ENCODE data around the gene GDPGP1.

Gene GDPGP1

DNA sequence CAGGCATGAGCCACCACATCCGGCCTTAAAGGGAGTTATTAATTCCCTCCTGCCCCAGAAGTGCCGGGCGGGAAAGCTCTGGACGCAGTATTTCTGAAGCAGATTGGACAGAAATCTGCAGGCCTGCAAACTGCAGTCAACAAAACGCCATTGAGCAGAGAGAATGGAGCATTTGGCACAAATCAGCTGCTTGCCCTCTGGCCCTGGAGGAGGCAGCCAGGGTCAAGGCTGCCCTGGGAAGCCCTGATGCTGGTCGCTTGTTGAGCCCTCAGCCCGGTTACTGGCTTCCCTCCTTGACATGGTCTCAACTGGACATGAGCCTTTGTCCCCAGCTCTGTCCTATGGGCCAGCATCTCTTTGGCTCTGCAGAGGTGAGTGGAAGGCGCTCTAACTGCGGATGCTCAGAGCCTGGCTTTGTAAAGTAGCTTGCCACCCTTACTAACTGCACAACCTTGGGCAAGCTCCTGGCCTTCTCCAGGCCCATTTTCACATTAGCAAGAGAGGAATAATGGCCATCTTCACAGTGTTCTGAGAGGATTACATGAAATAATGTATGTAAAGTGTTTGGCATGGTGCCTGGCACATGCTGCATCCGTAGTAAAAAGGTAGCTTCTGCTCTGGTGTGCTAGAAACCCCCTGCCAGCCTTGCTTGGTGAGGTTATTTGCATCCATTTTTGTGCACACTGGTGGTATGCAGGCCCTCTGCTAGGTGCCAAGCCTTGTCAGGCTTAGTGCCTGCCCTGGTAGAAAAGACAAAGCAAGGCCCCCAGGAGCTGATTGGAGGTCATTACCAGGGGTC is 28.8 kb upstream of the GDPGP1 start:
- no peak for DNase-seq

DNA sequence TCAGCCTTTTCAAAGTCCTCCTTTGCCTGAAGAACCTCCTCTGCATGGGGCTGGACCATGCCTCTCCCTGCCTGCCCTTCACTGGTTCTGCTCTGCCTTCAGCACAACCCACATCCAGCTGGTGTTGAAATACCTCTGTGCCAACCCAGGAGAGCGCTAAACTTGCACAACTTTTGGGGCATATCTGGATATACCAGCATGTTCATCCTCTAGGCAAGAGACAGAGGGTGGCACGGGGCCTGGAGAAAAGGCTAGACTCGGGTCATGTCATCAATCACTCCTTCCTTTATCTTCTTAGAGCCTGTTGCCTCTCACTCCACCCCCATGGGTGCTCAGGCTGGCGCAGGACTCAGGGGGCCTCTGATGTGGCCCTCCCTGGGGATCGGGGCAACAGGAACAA is 28.1 kb upstream of the GDPGP1 start:
- DNase-seq = no peak

DNA sequence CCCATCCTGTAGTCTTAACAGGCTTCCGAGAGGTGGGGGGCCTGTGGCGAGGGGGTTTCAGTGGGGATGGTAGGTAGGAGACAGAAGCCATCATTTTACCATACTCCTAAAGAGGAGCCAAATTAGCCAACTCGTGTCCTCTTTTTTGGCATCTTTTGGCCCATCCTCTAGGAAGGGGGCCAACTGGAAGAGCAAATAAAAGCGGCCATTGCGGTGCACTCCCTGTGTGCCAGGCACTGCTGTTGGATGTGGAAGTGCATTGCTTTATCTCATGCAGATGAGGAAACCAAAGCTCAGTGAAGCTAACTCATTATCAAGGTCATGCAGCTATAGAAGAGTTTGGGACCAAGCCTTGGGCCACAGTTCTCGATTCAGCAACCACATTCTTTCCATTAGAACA is 26.8 kb upstream of the GDPGP1 start:
- no peak for DNase-seq

DNA sequence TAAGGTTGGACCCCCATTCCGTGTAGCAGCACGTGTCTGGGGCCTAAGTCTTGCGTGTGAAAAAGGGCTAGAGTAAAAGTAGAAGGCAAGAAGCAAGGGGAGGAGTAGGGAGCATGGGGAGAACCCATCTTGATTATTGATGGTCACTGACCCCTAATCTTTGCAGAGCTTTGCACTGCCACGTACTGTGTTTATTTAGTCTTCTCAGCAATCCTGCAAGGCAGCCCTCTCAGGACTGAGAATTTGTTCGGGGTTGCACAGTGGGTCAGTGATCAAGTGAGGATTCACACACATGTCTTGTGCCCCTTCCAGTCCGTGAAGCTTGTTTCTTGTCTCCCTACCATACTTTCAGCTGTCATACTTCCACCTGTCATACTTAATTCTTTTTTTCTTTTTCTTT is 25.7 kb upstream of the GDPGP1 start:
- no peak for DNase-seq

GRCh38 chr15:90209591-90209990 is 24.4 kb upstream of the GDPGP1 start:
- DNase-seq = no peak

GRCh38 chr15:90210593-90210992 is 23.4 kb upstream of the GDPGP1 start:
- DNase-seq = no peak

GRCh38 chr15:90211009-90211408 is 23.0 kb upstream of the GDPGP1 start:
- DNase-seq = no peak

DNA sequence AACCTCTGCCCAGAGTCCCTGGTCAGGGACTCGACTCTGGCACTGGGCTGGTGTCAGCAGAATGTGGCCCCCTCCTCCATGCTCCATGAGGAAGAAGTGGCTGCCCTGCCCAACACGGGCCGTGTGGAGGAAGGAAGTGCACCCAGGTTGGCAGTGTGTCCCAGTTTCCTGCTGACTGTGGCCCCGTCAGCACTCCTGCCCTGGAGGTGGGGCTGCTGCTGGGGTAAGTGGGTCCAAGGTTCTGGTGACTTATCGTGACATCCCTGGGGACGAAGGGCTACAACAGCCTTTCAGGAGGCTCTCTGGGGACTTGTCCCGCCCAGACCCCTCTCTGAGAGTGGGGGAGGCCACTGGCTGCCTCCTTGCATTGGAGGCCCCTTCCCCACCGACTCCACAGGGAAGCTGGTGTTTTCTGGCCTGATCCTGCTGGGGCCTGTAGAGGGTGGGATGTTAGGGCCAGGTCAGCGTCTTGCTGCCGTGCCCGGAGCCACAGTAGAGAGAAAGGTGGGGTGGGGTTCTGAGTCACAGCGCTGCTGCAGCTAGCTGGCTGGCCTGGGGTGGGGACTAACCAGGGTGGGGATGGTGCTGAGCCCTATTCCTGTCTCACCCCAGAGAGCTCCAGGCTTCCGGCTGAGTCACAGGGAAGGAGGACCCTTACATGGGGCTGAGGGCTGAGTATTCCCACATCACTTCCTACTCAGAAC is 22.4 kb upstream of the GDPGP1 start:
- no peak for DNase-seq

GRCh38 chr15:90212221-90213098 is 21.5 kb upstream of the GDPGP1 start:
- DNase-seq = no peak

DNA sequence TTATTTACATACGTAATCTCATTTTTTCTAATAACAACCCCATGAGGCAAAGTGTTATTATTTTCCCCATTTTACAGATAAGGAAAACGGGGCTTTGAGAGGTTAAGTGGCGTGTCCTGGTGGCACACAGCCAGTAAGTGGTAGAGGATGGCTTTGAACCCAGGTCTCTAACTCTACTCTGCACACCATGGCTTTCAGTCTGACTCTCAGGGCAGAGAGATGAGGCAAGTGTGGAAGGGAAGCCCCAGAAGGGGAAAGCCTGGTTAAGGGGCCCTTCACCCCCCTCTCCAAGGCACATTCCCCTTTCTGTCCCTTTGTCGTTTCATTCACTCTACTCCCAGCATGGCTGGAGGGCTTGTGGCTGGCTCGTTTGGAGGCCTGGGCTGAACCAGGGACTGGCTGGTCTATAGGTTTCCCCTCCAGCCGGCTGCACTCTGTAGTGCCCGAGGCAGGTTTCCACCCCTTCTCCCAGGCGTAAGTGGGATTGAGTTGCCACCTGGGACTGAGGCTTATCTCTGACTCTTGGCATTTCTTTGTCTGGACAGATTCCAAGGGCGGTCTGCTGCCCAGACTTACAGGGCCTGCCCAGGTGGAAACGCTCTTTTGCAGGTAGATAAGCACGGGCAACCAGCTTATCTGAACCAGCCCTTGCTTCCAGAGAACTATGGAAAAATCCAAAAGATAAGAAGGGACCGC is 20.7 kb upstream of the GDPGP1 start:
- DNase-seq = no peak

- no peak for DNase-seq
Measured at GRCh38 chr15:90213818-90214204, 20.2 kb upstream of the GDPGP1 start.

GRCh38 chr15:90214553-90215196 is 19.3 kb upstream of the GDPGP1 start:
- DNase-seq = no peak

DNA sequence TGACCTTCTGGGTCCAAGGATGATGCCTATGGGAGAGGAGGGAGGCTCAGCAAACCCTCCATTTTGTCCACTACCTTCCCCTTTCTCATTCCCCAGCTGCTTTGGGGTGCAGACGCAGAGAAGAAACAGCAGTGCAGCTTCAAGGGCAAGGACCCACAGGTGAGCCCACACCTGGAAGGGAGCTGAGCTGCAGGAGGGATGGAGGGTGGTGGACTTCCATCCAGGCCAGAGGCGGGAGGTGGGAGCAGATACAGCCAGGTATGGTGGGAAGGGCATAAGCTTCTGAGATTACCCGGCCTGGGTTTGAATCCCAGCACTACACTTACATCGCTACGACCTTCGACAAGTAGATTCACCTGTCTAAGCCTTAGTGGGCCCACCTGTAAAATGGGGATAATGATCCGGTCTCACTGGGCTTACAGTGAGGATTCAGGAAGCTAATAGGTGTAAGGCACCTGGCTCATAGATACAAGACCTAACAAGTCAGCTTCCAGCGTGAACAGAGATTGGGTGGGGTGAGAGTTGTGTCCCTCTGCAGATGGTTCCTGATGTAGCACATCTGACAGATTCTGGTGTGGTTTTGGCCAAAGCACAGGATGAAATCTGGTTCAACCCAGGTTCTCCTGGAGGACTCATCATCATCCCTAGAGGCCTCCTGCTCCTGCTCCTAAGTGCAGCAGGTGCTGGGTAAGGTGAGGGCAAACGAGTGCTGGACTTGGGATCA is 16.2 kb upstream of the GDPGP1 start:
- DNase-seq = no peak

GRCh38 chr15:90219421-90220141 is 14.4 kb upstream of the GDPGP1 start:
- no peak for DNase-seq

DNA sequence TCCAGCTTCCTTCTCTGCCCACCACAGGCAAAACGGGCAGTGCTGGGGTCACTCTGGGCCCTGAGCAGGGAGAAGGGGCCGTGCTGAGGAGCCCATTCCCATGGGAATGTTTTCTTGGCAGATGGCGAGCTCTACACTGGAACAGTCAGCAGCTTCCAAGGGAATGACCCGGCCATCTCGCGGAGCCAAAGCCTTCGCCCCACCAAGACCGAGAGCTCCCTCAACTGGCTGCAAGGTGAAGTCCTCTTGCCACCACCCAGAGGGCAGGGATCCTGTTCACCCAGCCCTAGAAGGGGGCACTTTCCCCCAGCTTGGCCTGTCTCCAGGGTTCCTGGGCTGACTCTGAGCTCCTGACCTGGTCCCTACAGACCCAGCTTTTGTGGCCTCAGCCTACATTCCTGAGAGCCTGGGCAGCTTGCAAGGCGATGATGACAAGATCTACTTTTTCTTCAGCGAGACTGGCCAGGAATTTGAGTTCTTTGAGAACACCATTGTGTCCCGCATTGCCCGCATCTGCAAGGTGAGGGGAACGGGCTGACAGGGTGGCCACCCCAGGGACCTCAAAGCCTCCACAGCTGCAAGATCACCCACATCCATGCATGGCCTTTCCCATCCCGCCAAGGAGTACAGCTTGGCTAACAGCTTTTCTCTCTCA is 12.6 kb upstream of the GDPGP1 start:
- DNase-seq = peak; percentile 72

DNA sequence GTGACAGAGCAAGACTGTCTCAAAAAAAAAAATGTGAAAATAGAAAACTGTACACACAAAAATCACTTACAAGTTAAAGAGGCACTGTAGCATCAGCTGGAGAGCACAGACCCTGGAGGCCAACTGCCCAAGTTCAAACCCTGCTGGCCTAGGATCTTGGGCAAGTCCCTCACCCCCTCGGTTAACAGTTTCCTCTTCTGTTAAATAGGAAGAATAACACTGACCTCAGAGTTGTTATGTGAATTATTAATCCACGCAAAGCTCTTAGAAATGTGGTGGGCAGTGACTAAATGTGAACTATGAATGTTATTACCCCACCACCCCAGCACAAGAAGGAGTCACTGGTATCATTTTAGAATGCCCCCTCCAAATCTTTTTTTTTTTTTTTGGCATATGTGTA is 11.5 kb upstream of the GDPGP1 start:
- DNase-seq = no peak

- DNase-seq = no peak
Measured at GRCh38 chr15:90223441-90224165, 10.4 kb upstream of the GDPGP1 start.

DNA sequence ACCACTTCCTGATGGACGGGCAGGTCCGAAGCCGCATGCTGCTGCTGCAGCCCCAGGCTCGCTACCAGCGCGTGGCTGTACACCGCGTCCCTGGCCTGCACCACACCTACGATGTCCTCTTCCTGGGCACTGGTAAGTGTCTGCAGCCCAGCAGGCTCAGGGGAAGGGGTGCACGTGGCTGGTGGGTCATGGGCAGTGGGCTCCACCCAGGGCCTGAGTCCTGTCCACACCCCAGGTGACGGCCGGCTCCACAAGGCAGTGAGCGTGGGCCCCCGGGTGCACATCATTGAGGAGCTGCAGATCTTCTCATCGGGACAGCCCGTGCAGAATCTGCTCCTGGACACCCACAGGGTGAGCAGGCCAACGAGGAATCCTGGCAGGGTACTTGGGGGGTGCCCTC is 9.0 kb upstream of the GDPGP1 start:
- DNase-seq = no peak

DNA sequence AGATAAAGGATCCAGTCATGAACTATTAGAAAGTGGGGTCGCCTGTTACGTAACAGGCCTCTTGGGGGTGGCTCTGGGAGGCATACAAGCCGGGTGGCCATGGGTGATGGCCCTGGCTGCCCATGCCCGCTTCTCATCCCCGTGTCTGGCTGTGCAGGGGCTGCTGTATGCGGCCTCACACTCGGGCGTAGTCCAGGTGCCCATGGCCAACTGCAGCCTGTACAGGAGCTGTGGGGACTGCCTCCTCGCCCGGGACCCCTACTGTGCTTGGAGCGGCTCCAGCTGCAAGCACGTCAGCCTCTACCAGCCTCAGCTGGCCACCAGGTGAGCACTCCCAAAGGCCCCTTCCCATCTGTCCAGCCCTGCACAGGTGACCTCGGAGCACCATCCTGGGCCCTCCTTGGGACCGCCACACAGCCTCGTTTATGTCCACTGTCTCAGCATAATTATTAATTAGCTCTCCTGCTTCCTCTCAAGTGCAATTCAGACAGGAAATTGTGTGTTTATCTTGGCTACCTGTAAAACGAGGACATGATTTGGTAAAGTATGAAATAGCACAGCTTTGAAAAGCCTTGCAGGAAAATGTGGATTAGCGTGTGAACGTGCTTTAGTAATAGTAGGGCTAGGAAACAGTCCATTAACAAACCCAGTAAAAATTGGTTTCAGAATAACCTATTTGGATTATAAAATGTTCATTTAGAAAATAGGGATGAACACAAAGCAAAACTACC is 8.3 kb upstream of the GDPGP1 start:
- no peak for DNase-seq
